Endothelial cell of umbilical vein (primary cell): Measurements from ENCODE around the gene MALT1. TPM values are rescaled to one million over a fixed set of nuclear protein-coding genes. Genes with fewer than 3 reads are reported as not detected.

Experiments
- BruUV-seq: library from RNA; stranded (reverse); fragments of 400-500 nt; replicated peaks from 2 replicates; lab custom pipeline; 2021; lab: Mats Ljungman, UMichigan
- CTCF ChIA-PET: fragments of 300-600, 350-600 bp; sonication (Branson Sonifier 250); formaldehyde crosslinking; loops from one replicate; lab custom pipeline; 2021; ENCODE audit warnings: antibody characterized with exemption, inconsistent platforms; lab: Charles Lee
- POLR2A ChIA-PET: fragments of 300-600, 350-600 bp; sonication (Branson Sonifier 250); formaldehyde crosslinking; loops from one replicate; lab custom pipeline; 2021; ENCODE audit warnings: antibody characterized with exemption, inconsistent platforms; lab: Charles Lee
- DNase-seq: peaks from one replicate; pipeline ENCODE4 v3.0.0-alpha.2; 2011; ENCODE audit warnings: low read depth, low spot score
- FAIRE-seq: peaks from 2 replicates; lab custom pipeline; 2011; peaks lifted over from hg19 to GRCh38; lab: Jason Lieb, UNC
- H2AFZ ChIP-seq: 2 replicates; pipeline ENCODE4 v1.6.0; 2012; ENCODE audit warnings: low read depth, low read length, control low read depth, inconsistent platforms
- H3K27ac ChIP-seq: 2 replicates; pipeline ENCODE4 v1.5.1; 2011; ENCODE audit warnings: low read depth, mild to moderate bottlenecking, control low read depth, low read length, moderate library complexity; ENCODE audit not compliant: insufficient read depth
- H3K27me3 ChIP-seq, 2 experiments: 2 replicates each; pipeline versions ENCODE4 v1.6.0 to v1.6.1; 2011; ENCODE audit warnings: low read length in 2 of 2, mixed read lengths in 1 of 2; ENCODE audit not compliant: control insufficient read depth in 2 of 2, insufficient read depth in 2 of 2
- H3K36me3 ChIP-seq, 2 experiments: 2 replicates in 1 of 2; 3 replicates in 1 of 2; pipeline ENCODE4 v1.5.1; 2011; ENCODE audit warnings: low read length in 2 of 2, mild to moderate bottlenecking in 1 of 2, moderate library complexity in 1 of 2; ENCODE audit not compliant: control insufficient read depth in 2 of 2, insufficient read depth in 2 of 2; ENCODE audit errors: extremely low read depth in 1 of 2
- H3K4me1 ChIP-seq: 3 replicates; pipeline ENCODE4 v1.5.1; 2011; ENCODE audit warnings: mild to moderate bottlenecking, low read length; ENCODE audit not compliant: control insufficient read depth, insufficient read depth; ENCODE audit errors: extremely low read depth
- H3K4me2 ChIP-seq: 2 replicates; pipeline ENCODE4 v1.6.1; 2011; ENCODE audit warnings: low read length, control low read depth, mixed read lengths; ENCODE audit not compliant: insufficient read depth
- H3K4me3 ChIP-seq, 3 experiments: fragments of 200-600 bp in 1 of 3; sonication (generic), shearing (Covaris generic) in 1 of 3; replicated peaks in 1 of 3; 2 replicates each; pipeline ENCODE4 v1.5.1; 2011 to 2016; ENCODE audit warnings: control low read depth in 3 of 3, low read length in 3 of 3, mild to moderate bottlenecking in 2 of 3, inconsistent platforms in 1 of 3, low read depth in 1 of 3, moderate library complexity in 1 of 3; ENCODE audit not compliant: insufficient read depth in 1 of 3
- H3K79me2 ChIP-seq: 2 replicates; pipeline ENCODE4 v1.6.0; 2012; ENCODE audit warnings: low read length, inconsistent platforms; ENCODE audit not compliant: control insufficient read depth, insufficient read depth
- H3K9ac ChIP-seq: replicated peaks from 2 replicates; pipeline ENCODE3; 2011; ENCODE audit warnings: low read length, control low read depth; ENCODE audit not compliant: insufficient read depth; ENCODE audit errors: extremely low read depth
- H3K9me1 ChIP-seq: replicated peaks from 3 replicates; pipeline ENCODE4 v1.6.0; 2011; ENCODE audit warnings: mild to moderate bottlenecking, low read length; ENCODE audit not compliant: control insufficient read depth, insufficient read depth; ENCODE audit errors: extremely low read depth
- H3K9me3 ChIP-seq: replicated peaks from 2 replicates; pipeline ENCODE4 v1.5.1; 2012; ENCODE audit warnings: low read length, inconsistent platforms; ENCODE audit not compliant: control insufficient read depth, insufficient read depth
- H4K20me1 ChIP-seq: replicated peaks from 2 replicates; pipeline ENCODE3; 2011; ENCODE audit warnings: mild to moderate bottlenecking, low read length; ENCODE audit not compliant: control insufficient read depth, insufficient read depth; ENCODE audit errors: extremely low read depth
- EZH2 ChIP-seq: IDR thresholded peaks from 2 replicates; pipeline ENCODE4 v1.6.1; 2012; ENCODE audit warnings: borderline replicate concordance, low read depth, mild to moderate bottlenecking, moderate library complexity, low read length, inconsistent platforms; ENCODE audit not compliant: severe bottlenecking
- FOS ChIP-seq: IDR thresholded peaks from 2 replicates; pipeline ENCODE4 v1.6.1; 2011; ENCODE audit warnings: mild to moderate bottlenecking, low read length, moderate library complexity, borderline replicate concordance; ENCODE audit not compliant: insufficient read depth
- GATA2 ChIP-seq: IDR thresholded peaks from 2 replicates; pipeline ENCODE4 v1.7.0; 2011; ENCODE audit warnings: low read depth, mild to moderate bottlenecking, moderate library complexity, mixed read lengths, low read length; ENCODE audit not compliant: insufficient read length, insufficient read depth
- JUN ChIP-seq: IDR thresholded peaks from 2 replicates; pipeline ENCODE4 v1.6.1; 2011; ENCODE audit warnings: borderline replicate concordance, low read depth; ENCODE audit not compliant: insufficient read length, insufficient read depth
- MAX ChIP-seq: IDR thresholded peaks from 2 replicates; pipeline ENCODE4 v1.6.1; 2011; ENCODE audit not compliant: insufficient read depth, insufficient read length
- MYC ChIP-seq: IDR thresholded peaks from one replicate; pipeline ENCODE4 v1.6.1; 2011; ENCODE audit warnings: mild to moderate bottlenecking, low read depth, low read length
- POLR2A ChIP-seq: IDR thresholded peaks from 2 replicates; pipeline ENCODE4 v1.6.1; 2012; ENCODE audit warnings: low read depth, mild to moderate bottlenecking, control low read depth, low read length
- POLR2AphosphoS5 ChIP-seq: IDR thresholded peaks from 2 replicates; pipeline ENCODE4 v1.6.1; 2012; ENCODE audit warnings: low read depth, mild to moderate bottlenecking, control low read depth, low read length, moderate library complexity; ENCODE audit not compliant: insufficient read depth
- dilution Hi-C: fragments of 300-500 bp; cut with MboI; formaldehyde crosslinking; loops from one replicate; pipeline ENCODE4 v1.15.0; 2019; ENCODE audit warnings: low sequenced_read_pairs; ENCODE audit not compliant: extremely low pct_ligation_motif_present
- intact Hi-C: fragments of 100-400 bp; cut with micrococcal nuclease; formaldehyde crosslinking; loops from one replicate; pipeline ENCODE4 v1.10.0; 2022
- polyA plus RNA-seq, 4 experiments: library from polyadenylated mRNA; depleted of rRNA in 3 of 4; stranded (reverse) in 3 of 4; unstranded in 1 of 4; fragments of >200 nt; gene quantifications; 2 replicates each; pipeline versions ENCODE4 v1.2.1 to v1.2.3, GENCODE V29; 2011 to 2012; ENCODE audit warnings: missing spikeins in 1 of 4
- total RNA-seq: library from RNA; stranded (reverse); gene quantifications from 2 replicates; pipeline ENCODE4 v1.2.3, GENCODE V29; 2021
- TF ChIP-seq, protein P1 (sequence below), 2 donors: IDR thresholded peaks; 1 replicate in 1 of 2; 2 replicates in 1 of 2; pipeline ENCODE4 v1.5.1; 2011; ENCODE audit warnings: low read length in 2 of 2, mild to moderate bottlenecking in 2 of 2, moderate library complexity in 2 of 2, control low read depth in 1 of 2, inconsistent platforms in 1 of 2, low read depth in 1 of 2; ENCODE audit not compliant: insufficient read depth in 1 of 2; ENCODE audit errors: extremely low read depth in 1 of 2

Gene MALT1
- total and polyA plus RNA-seq, 2 donors (not counting 3 experiments of a cell fraction or from before 2014, with no cell fraction given): 2.8 to 5.1 TPM

GRCh38 chr18:58662118-58662517 lies 9.1 kb upstream of the MALT1 start:
- Histone ChIP-seq H3K79me2 (no peaks in the 10 kb centered on the region), H3K9ac (no peak overlapping the region), H2AFZ (no peak overlapping the region), H3K4me1 (no peaks in the 10 kb centered on the region), H3K27me3 (peaks cover 7% of the 10 kb centered on the region in 2 experiments), H3K9me1 (no peaks in the 10 kb centered on the region), H4K20me1 (no peaks in the 10 kb centered on the region), H3K9me3 (no peaks in the 10 kb centered on the region), H3K27ac (no peak overlapping the region), H3K36me3 (no peaks in the 10 kb centered on the region), H3K4me3 (no peak overlapping the region), H3K4me2 (no peak overlapping the region)
- FAIRE-seq: no peak
- no peak for TF ChIP-seq POLR2A
- TF ChIP-seq JUN: no peak
- TF ChIP-seq POLR2AphosphoS5: no peak
- TF ChIP-seq, protein P1, sequence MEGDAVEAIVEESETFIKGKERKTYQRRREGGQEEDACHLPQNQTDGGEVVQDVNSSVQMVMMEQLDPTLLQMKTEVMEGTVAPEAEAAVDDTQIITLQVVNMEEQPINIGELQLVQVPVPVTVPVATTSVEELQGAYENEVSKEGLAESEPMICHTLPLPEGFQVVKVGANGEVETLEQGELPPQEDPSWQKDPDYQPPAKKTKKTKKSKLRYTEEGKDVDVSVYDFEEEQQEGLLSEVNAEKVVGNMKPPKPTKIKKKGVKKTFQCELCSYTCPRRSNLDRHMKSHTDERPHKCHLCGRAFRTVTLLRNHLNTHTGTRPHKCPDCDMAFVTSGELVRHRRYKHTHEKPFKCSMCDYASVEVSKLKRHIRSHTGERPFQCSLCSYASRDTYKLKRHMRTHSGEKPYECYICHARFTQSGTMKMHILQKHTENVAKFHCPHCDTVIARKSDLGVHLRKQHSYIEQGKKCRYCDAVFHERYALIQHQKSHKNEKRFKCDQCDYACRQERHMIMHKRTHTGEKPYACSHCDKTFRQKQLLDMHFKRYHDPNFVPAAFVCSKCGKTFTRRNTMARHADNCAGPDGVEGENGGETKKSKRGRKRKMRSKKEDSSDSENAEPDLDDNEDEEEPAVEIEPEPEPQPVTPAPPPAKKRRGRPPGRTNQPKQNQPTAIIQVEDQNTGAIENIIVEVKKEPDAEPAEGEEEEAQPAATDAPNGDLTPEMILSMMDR (IDR thresholded peaks at IDR 0.05; ENCODE audit: extremely low read depth in 1 of 2, insufficient read depth in 1 of 2, low read depth in 1 of 2, low read length in 2 of 2): no peak
- TF ChIP-seq MAX: no peak
- TF ChIP-seq EZH2: no peak
- no peak for TF ChIP-seq FOS
- TF ChIP-seq MYC: no peak
- TF ChIP-seq GATA2: no peak
- no peak for DNase-seq
- intact Hi-C loops: no loop called here
- no TSS peak for BruUV-seq
- dilution Hi-C loops: no loop called here
- POLR2A ChIA-PET: no interaction called here
- CTCF ChIA-PET: interaction anchor here (1.3 kb wide), 1 partner anchor 132 kb away, joined by 3 read pairs; no protein-coding TSS in a partner anchor
